Testis (tissue), 3 donors: ENCODE results near the gene GPER1. TPM values are rescaled to one million over a fixed set of nuclear protein-coding genes. Genes with fewer than 3 reads are reported as not detected.

Source experiments
- DNase-seq: peaks from one replicate; pipeline ENCODE4 v3.0.0-alpha.2; 2019
- H3K27ac ChIP-seq, 2 donors: fragments of 200-600 bp; sonication (generic); one replicate each; pipeline ENCODE4 v1.5.1; 2019
- H3K27me3 ChIP-seq: fragments of 200-600 bp; sonication (generic); one replicate; pipeline ENCODE4 v1.5.1; 2019
- H3K36me3 ChIP-seq: fragments of 200-600 bp; sonication (generic); one replicate; pipeline ENCODE4 v1.5.1; 2017; ENCODE audit warnings: low read depth; ENCODE audit errors: missing control alignments
- H3K4me1 ChIP-seq: fragments of 200-600 bp; sonication (generic); one replicate; pipeline ENCODE4 v1.5.1; 2019
- H3K4me3 ChIP-seq, 2 donors: fragments of 200-600 bp; sonication (generic); one replicate each; pipeline ENCODE4 v1.5.1; 2017 to 2019
- H3K9me3 ChIP-seq: fragments of 200-600 bp; sonication (generic); one replicate; pipeline ENCODE4 v1.5.1; 2017
- CTCF ChIP-seq, 3 experiments: fragments of 450-650 bp in 2 of 3; fragments of 200-600 bp in 1 of 3; sonication (generic) in 1 of 3; IDR thresholded peaks; one replicate each; pipeline ENCODE4 v1.5.1; 2016 to 2019; ENCODE audit warnings: antibody characterized with exemption in 3 of 3, mild to moderate bottlenecking in 2 of 3, moderate library complexity in 1 of 3
- POLR2A ChIP-seq: fragments of 450-650 bp; IDR thresholded peaks from one replicate; pipeline ENCODE4 v1.6.1; 2017; ENCODE audit warnings: antibody characterized with exemption, mild to moderate bottlenecking, moderate library complexity
- WGBS, 2 donors: methylation state at CpG; one replicate each; pipeline ENCODE4 v1.1.5; 2018; 5-methylcytosine and 5-hydroxymethylcytosine counted together
- intact Hi-C: fragments of 100-400 bp; cut with DNase I; formaldehyde crosslinking; loops from one replicate; pipeline ENCODE4 v1.15.1; 2023; ENCODE audit warnings: low total_unique reads
- polyA plus RNA-seq: library from polyadenylated mRNA; stranded (reverse); fragments of 350-450 nt; fragmentation: Illumina TruSeq; extraction: RNeasy Lipid Tissue Mini Kit (QIAGEN cat#74804); gene quantifications from one replicate; pipeline ENCODE4 v1.2.3, GENCODE V29; 2014; ENCODE audit warnings: low read depth, low replicate concordance; ENCODE audit not compliant: insufficient read depth
- total RNA-seq, 2 donors: library from RNA; depleted of rRNA; stranded (reverse); fragments of >200 nt; gene quantifications; one replicate each; pipeline ENCODE4 v1.2.3, GENCODE V29; 2016

Gene GPER1
- total and polyA plus RNA-seq, 3 donors from 2014 or later = 3.2 to 3.5 (median 3.4) TPM

DNA sequence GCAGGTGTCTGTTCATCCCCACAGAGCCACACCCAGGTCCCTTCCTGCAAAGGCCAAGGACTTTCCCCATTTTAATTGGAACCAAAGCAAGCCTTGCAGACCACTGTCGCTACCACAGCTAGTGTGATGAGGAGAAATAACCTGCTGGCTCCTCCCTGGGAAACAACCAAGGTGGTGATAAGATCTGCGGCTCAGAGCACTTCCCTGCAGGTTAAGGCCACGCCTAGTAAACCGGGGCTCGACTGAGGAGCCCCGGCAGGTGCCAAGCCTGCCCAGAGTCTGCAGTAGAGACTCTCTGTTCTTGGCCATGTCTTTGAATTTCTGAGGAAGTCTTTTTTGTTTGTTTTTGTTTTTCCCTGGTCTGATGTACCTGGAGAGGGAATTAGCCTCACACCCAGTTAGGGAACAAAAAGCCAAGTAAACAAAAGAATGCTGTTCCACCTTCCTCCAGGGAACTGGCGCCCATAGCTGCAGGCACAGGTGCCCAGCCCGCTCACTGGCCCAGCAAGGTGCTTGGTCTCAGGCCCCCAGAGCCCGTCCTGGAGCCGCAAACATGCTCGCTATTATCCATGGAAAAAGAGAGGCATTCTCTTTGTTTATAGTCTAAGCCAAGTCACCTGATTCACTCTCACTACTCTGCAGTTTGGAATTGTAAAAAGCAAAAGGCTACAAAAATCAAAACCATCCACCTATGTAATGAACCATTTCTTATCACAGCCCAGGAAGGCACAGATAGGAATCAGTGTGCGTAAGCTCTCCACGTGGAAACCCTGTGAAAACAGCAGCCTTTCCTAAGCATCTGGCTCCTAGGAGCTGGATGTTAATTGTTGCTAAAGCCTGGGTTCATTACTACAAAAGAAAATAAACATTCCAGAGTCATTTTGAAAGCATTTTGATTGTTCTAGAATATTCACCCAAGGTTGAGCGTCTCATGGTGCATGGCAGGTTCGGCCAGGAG, 40.9 kb upstream of the GPER1 start:
- Histone ChIP-seq H3K27me3 (no peaks in the 10 kb centered on the region), H3K4me3 (no peak overlapping the region), H3K4me1 (peaks cover 12% of the 10 kb centered on the region), H3K9me3 (no peaks in the 10 kb centered on the region), H3K36me3 (no peaks in the 10 kb centered on the region), H3K27ac (no peak overlapping the region)
- WGBS, 2 donors = 87 to 88% methylated on average over 15 of the region's 15 CpGs
- TF ChIP-seq CTCF (IDR thresholded peaks at IDR 0.05) (no peak), POLR2A (no peak)
- intact Hi-C loops = no loop called here
- no peak for DNase-seq

DNA sequence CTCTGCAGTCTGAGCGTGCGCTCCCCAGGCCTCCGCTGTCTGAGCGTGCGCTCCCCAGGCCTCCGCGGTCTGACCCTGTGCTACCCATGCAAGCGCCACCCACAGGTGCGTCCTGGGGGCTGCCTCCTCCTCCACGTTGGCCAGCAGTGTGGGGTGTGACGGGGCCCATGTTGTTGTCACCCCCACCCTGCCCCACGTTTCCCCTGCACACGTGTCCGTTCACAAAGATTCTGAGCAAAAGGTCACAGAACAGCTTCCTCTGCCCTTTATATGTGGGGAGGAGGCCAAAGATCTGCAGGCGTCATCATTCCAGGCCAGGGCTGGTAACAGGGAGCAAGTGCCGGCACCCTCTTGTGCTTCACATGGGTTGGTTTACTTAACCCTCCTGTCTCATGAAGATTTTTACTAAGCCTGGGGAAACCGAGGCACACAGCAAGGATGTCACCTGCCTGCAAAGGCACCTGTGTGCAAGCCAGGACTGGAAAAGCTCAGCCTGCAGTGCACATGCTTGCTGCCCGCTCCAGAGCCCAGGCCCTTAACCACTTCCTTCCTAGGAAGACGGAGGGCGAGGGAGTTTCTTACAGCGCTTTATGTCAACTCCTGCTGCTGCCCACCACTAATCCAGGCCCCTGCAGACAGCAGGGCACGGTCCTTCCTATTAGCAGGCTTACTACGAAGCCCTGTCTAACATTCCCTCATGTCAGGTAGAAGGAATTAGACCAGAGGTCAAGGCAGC, 38.7 kb upstream of the GPER1 start:
- Histone ChIP-seq H3K4me3 (no peak overlapping the region), H3K27ac (no peak overlapping the region), H3K27me3 (no peaks in the 10 kb centered on the region), H3K9me3 (no peaks in the 10 kb centered on the region), H3K4me1 (peaks cover 14% of the 10 kb centered on the region), H3K36me3 (no peaks in the 10 kb centered on the region)
- no peak for TF ChIP-seq CTCF (IDR thresholded peaks at IDR 0.05)
- no peak for TF ChIP-seq POLR2A
- DNase-seq = no peak
- intact Hi-C loops = no loop called here
- 86 to 89% methylated on average over 17 to 23 of the region's 23 CpGs for WGBS, 2 donors

- intact Hi-C loops = no loop called here
- H3K4me3 ChIP-seq = no peak overlapping the region
- no peak for DNase-seq
- 96 to 97% methylated on average over 3 to 7 of the region's 8 CpGs for WGBS, 2 donors
- H3K27ac ChIP-seq = no peak overlapping the region
- TF ChIP-seq CTCF (IDR thresholded peaks at IDR 0.05) (no peak), POLR2A (no peak)
- H3K36me3 ChIP-seq = no peaks in the 10 kb centered on the region
- no peaks in the 10 kb centered on the region for H3K27me3 ChIP-seq
- peaks cover 21% of the 10 kb centered on the region for H3K4me1 ChIP-seq
- H3K9me3 ChIP-seq = no peaks in the 10 kb centered on the region
Observed at GRCh38 chr7:1049801-1050200, 38.1 kb upstream of the GPER1 start.

- TF ChIP-seq POLR2A = no peak
- no peak for TF ChIP-seq CTCF (IDR thresholded peaks at IDR 0.05)
- 91 to 95% methylated on average over 30 of the region's 30 CpGs for WGBS, 2 donors
- Histone ChIP-seq H3K27ac (no peak overlapping the region), H3K4me3 (no peak overlapping the region), H3K27me3 (no peaks in the 10 kb centered on the region), H3K36me3 (no peaks in the 10 kb centered on the region), H3K9me3 (no peaks in the 10 kb centered on the region), H3K4me1 (peaks cover 26% of the 10 kb centered on the region)
- no peak for DNase-seq
- intact Hi-C loops = no loop called here
Observed at GRCh38 chr7:1050254-1050906, 37.5 kb upstream of the GPER1 start.
